ENCODE data around the gene GAB2.

GRCh38 chr11:78397398-78397797, 20.2 kb downstream of the GAB2 start:
- TF ChIP-seq CTCF (conservative IDR thresholded peaks at IDR 0.05), result no peak
- no peak for TF ChIP-seq ZFX (IDR thresholded peaks at IDR 0.05)
